Calu3 (cell line): Measurements from ENCODE around the gene DCST2. TPM values are rescaled to one million over a fixed set of nuclear protein-coding genes. Genes with fewer than 3 reads are reported as not detected.

Experiments
- BruUV-seq: library from RNA; stranded (reverse); fragments of 400-500 nt; replicated peaks from 2 replicates; lab custom pipeline; 2021; lab: Mats Ljungman, UMichigan
- CTCF ChIA-PET: fragments of 300-600 bp; sonication (Branson Sonifier 250); formaldehyde crosslinking; loops from one replicate; lab custom pipeline; 2022; ENCODE audit warnings: antibody characterized with exemption; lab: Charles Lee
- DNase-seq: peaks from one replicate; pipeline ENCODE4 v3.0.0; 2022
- H3K27ac Mint-ChIP-seq: one replicate; pipeline ENCODE4 v1.8.0; 2022; ENCODE audit warnings: mixed read lengths; ENCODE audit not compliant: unreplicated experiment
- H3K27me3 Mint-ChIP-seq: one replicate; pipeline ENCODE4 v1.8.0; 2022; ENCODE audit warnings: mixed read lengths; ENCODE audit not compliant: unreplicated experiment
- H3K36me3 Mint-ChIP-seq: one replicate; pipeline ENCODE4 v1.8.0; 2022; ENCODE audit warnings: mild to moderate bottlenecking, moderate library complexity, mixed read lengths; ENCODE audit not compliant: insufficient read depth, unreplicated experiment
- H3K4me1 Mint-ChIP-seq: one replicate; pipeline ENCODE4 v1.8.0; 2022; ENCODE audit warnings: mild to moderate bottlenecking, low read depth, mixed read lengths; ENCODE audit not compliant: unreplicated experiment
- H3K4me3 Mint-ChIP-seq: one replicate; pipeline ENCODE4 v1.8.0; 2022; ENCODE audit warnings: mild to moderate bottlenecking, low read depth, moderate library complexity, mixed read lengths; ENCODE audit not compliant: unreplicated experiment
- H3K9me3 Mint-ChIP-seq: one replicate; pipeline ENCODE4 v1.8.0; 2022; ENCODE audit warnings: low read depth, mixed read lengths; ENCODE audit not compliant: unreplicated experiment
- intact Hi-C: fragments of 100-400 bp; cut with micrococcal nuclease; formaldehyde crosslinking; loops from one replicate; pipeline ENCODE4 v1.10.0; 2022; ENCODE audit not compliant: unreplicated experiment
- total RNA-seq: library from RNA; stranded (reverse); gene quantifications from 2 replicates; pipeline ENCODE4 v1.2.3, GENCODE V29; 2022
- TF ChIP-seq, protein P1 (sequence below): fragments of 200-600 bp; IDR thresholded peaks from one replicate; pipeline ENCODE4 v1.8.0; 2022; ENCODE audit warnings: antibody characterized with exemption; ENCODE audit not compliant: unreplicated experiment

Gene DCST2
- total RNA-seq, 1 experiment from 2014 or later = 1.4 TPM

DNA sequence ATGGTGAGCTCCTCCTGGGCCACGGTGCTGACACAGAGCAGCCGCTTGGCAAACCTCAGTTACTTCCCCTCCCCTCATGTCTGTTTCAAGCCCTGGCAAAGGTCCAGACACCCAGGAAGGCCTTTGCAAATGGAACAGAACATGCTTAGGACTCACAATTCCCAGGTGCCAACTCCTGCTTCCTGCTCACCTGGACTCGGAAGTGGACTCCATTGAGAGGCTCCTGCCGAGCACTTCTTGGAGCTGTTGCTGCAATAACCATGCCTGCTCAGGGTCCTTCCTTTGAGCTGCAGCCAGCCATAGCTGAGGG, 10.7 kb downstream of the DCST2 start:
- intact Hi-C loops = no loop called here
- no peaks in the 10 kb centered on the region for H3K9me3 Mint-ChIP-seq
- CTCF ChIA-PET = interaction anchor here (0.9 kb wide), 1 partner anchor 34 kb away, joined by 3 read pairs; no protein-coding TSS in a partner anchor
- no TSS peak for BruUV-seq
- H3K27ac Mint-ChIP-seq = no peak overlapping the region
- no peak for DNase-seq
- peaks cover 61% of the 10 kb centered on the region for H3K4me1 Mint-ChIP-seq
- H3K36me3 Mint-ChIP-seq = peaks cover 20% of the 10 kb centered on the region
- no peaks in the 10 kb centered on the region for H3K27me3 Mint-ChIP-seq
- no peak overlapping the region for H3K4me3 Mint-ChIP-seq
- TF ChIP-seq, protein P1, sequence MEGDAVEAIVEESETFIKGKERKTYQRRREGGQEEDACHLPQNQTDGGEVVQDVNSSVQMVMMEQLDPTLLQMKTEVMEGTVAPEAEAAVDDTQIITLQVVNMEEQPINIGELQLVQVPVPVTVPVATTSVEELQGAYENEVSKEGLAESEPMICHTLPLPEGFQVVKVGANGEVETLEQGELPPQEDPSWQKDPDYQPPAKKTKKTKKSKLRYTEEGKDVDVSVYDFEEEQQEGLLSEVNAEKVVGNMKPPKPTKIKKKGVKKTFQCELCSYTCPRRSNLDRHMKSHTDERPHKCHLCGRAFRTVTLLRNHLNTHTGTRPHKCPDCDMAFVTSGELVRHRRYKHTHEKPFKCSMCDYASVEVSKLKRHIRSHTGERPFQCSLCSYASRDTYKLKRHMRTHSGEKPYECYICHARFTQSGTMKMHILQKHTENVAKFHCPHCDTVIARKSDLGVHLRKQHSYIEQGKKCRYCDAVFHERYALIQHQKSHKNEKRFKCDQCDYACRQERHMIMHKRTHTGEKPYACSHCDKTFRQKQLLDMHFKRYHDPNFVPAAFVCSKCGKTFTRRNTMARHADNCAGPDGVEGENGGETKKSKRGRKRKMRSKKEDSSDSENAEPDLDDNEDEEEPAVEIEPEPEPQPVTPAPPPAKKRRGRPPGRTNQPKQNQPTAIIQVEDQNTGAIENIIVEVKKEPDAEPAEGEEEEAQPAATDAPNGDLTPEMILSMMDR = no peak

DNA sequence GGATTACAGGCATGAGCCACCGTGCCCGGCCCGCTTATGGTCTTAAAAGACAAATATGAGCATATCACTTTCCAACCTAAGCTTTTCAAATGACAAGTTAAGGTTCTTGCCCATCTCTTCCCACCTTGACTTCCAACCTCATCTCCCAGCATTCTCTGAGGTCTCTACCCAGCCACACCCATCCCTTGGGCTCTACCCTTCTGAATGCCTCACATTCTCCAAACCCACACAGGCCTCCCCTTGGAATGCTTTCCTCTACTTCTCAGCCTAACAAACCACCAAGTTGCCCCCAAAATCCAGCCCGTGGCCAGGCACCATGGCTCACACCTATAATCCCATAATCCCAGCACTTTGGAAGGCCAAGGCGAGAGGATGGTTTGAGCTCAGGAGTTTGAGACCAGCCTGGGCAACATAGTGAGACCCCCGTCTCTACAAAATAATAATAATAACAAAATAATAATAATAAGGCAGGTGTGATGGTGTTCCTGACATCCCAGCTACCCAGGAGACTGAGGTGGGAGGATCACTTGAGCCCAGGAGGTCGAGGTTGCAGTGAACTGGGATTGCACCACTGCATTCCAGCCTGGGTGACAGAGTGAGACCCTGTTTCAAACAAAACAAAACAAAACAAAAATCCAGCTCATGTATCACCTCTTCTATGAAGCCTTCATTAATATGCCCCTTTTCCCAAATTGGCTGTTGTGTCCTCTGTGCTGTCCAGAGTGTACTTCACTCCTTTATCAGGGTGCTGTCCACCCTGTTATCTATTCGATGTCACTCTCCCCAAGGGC, 11.2 kb downstream of the DCST2 start:
- Mint-ChIP-seq H3K4me3 (no peak overlapping the region), H3K4me1 (peaks cover 65% of the 10 kb centered on the region), H3K27me3 (no peaks in the 10 kb centered on the region), H3K9me3 (no peaks in the 10 kb centered on the region), H3K27ac (no peak overlapping the region), H3K36me3 (peaks cover 26% of the 10 kb centered on the region)
- CTCF ChIA-PET = interaction anchor here (0.9 kb wide), 1 partner anchor 35 kb away, joined by 3 read pairs; no protein-coding TSS in a partner anchor
- no TSS peak for BruUV-seq
- TF ChIP-seq, protein P1 = no peak
- no peak for DNase-seq
- intact Hi-C loops = no loop called here

DNA sequence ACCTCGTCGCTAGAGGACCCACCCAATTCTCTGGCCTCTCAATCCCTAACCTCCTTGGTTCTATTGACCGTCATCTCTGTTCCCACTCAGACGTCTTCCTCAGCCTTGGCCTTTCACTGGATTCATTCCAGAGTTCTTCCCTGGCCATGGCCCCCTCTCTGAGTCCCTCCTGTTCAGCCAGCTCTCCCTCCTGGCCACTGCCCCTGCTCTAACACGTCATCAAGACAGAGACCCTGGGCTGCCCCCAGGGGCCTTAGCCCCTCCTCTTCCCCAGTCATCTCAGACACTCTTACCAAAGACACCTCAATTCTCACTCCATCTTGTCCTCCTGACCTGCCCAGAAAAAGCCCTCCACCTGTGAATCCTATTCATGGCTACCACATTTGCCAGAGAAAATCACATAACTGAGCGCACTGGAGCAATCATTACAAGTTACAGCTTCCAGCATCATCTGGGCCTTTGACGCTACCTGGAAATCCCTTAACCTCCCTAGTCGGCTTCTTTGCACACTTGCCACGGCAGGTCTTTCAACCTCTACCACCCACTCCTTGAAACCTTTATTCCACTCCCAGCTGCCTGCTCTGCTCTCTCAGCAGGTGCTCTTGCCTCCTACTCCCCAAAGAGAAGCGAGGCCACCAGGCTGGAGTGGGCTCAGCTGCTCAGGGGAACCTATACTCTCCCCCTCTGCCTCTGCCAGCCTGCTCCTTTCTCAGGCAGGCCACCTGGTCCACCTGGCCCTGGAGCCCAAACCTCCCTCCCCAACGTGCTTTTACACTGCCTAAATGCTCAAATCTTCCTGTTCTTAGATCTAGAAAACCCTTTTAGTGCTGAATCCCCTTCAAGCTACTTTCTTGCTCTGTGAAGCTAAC, 14.0 kb downstream of the DCST2 start:
- H3K4me3 Mint-ChIP-seq = no peak overlapping the region
- intact Hi-C loops = no loop called here
- no peak for DNase-seq
- no peaks in the 10 kb centered on the region for H3K9me3 Mint-ChIP-seq
- BruUV-seq = no TSS peak
- TF ChIP-seq, protein P1 = no peak
- peak overlapping the region; percentile 2 for H3K27ac Mint-ChIP-seq
- CTCF ChIA-PET = interaction anchor here (0.7 to 1.4 kb wide), 4 partner anchors 9 to 25 kb away, joined by 3 to 8 read pairs (median 4); partner anchors contain the start of gene ZBTB7B
- peaks cover 47% of the 10 kb centered on the region for H3K4me1 Mint-ChIP-seq
- no peaks in the 10 kb centered on the region for H3K27me3 Mint-ChIP-seq
- peaks cover 50% of the 10 kb centered on the region for H3K36me3 Mint-ChIP-seq

DNA sequence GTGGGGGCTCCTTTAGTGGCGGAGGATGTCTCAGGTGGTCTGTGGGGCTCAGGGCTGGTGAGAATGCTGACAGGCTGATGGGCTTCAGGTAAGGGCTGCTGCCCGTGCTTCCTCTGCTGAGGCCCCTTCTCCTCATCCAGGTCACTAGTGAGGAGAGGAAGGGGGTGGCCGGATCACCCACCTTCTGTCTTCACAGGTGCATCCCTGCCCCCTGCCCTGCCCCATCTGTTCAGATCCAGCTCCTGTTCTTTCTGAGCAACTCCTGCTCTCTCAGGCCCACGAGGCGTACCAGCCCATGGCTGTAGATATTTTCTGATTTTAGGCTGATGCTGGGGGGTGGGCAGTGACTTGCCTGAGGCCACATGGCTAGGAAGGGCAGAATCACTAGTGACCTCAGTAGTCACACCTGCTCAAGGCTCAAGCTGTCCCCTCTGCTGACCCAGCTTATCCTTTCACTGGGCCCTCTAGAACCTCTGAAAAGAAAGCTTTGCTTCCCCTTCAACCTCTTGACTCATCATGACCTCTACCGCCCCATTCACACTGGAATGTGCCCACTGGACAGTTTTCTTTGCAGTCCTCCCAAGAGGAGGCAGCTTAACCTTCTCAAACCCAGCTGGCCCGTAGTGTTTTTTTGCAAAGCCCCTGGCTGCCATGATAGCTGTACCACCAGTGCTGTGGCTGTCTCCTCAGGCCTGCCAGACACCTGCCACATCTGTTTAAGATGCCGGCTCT, 14.8 kb downstream of the DCST2 start:
- CTCF ChIA-PET = interaction anchor here (0.7 to 1.8 kb wide), 6 partner anchors 9 to 63 kb away, joined by 3 to 12 read pairs (median 4); partner anchors contain the start of genes PBXIP1, SHC1 and ZBTB7B
- Mint-ChIP-seq H3K36me3 (peaks cover 50% of the 10 kb centered on the region), H3K27me3 (no peaks in the 10 kb centered on the region), H3K27ac (peak overlapping the region; percentile 2), H3K9me3 (no peaks in the 10 kb centered on the region), H3K4me3 (no peak overlapping the region), H3K4me1 (peaks cover 42% of the 10 kb centered on the region)
- TF ChIP-seq, protein P1 = no peak
- BruUV-seq = no TSS peak
- intact Hi-C loops = no loop called here
- no peak for DNase-seq
